GM19043 (cell line): ENCODE measurements around the gene CERT1.
A peak's percentile ranks its signal among the peaks of the same experiment; 100 is the strongest.

ENCODE experiments used
- ATAC-seq: cut with Tn5 transposase; IDR thresholded peaks from one replicate; pipeline ENCODE4 v1.9.1; 2021; ENCODE audit warnings: low read depth; ENCODE audit not compliant: unreplicated experiment

Gene CERT1

DNA sequence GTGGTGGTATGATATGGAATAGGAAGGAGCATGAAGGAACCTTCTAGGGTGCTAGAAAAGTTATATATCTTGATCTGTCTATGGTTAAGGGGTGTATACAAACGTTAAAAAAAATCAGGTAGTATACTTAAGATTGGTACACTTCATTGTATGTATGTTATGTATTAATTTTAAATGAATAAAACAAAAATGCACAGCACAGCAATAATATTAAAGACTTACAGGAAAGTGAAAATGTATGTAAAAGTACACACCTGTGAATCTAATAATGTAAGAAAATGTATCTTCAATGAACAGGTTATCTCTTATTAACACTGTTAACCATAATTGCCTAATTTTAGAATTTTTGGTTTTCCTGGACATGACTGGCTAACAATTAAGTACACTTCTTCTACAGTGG is 97.2 kb downstream of the CERT1 start:
- no peak for ATAC-seq

DNA sequence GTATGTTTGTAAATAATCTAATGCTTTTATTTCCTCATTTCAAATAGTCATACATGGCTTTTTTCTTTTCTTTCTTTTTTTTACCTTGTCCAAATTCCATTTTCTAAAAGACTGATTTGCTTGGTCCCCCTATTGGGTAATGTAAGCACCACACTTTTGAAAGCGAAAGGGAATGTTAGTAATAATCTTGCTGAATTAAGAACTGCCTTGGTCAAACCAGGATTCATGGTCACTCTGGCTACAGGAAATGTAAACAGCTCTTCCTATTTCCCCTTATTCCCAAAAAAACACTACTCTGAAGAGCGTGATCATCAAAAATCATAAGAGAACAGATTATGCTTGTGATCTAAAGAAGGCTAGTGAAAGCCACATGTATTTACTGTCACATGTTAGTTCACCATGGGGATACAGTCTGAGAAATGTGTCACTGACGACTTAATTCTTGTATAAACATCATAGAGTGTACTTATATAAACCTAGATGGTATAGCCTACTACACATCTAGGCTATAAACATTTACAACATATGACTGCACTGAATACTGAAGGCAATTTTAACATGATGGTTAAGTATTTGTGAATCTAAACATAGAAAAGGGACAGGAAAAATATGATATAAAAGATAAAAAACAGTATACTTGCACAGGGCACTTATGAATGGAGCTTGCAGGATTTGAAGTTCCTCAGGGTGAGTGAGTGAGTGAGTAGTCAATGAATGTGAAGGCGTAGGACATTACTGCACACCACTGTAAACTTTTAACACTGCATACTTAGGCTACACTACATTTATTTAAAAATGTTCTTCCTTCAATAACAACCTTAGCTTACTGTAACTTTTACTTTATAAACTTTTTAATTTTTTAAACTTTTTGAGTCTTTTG is 99.1 kb downstream of the CERT1 start:
- ATAC-seq = no peak

DNA sequence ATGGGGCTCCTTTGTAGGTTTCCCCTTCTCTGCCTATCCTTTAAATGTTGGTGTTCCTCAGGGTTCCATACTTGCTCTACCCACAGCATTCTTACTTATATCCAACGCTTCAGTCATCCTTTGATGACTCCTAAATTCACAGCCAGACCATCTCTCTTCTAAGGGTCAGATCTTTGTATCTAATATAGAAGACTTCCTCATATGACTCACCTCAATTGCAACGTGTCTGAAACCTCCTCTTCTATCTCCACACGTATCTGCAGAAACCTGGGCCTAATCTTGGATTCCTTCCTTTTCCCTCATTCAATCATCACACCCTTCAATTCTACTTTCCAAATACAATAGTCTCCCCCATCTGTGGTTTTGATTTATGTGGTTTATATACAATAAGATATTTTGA is 106.1 kb downstream of the CERT1 start:
- no peak for ATAC-seq

DNA sequence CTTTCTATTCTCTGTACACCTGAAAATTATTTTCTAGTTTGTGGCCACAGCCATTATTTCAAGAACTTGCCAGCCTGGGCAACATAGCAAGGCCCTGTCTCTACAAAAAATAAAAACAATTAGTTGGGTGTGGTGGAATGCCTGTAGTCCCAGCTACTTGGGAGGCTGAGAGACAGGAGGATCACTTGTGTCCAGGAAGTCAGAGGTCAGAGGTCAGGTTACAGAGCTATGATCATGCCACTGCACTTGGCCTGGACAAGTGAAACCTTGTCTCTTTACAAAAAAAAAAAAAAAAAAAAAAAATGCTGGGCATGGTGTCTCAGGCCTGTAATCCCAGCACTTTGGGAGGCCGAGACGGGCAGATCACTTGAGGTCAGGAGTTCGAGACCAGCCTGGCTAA is 116.2 kb downstream of the CERT1 start:
- ATAC-seq = no peak

DNA sequence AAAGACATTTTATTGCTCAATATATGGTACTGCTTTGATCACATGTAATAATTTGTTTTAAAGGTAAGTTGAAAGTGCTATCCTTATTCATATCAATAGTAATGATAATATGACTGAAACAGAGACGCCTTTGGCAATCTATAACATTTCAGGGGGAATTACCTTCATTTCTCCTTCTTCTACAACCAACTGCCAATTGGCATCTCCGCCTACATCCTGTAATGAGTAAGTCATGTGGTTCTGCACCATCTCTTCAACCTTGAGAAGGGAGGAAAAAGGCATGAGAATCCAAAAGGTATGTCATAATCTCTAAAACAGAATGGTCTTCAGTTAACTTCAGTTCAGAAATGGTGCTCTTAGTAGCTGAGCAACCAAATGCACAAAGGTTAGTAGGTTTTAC is 122.0 kb downstream of the CERT1 start:
- no peak for ATAC-seq

DNA sequence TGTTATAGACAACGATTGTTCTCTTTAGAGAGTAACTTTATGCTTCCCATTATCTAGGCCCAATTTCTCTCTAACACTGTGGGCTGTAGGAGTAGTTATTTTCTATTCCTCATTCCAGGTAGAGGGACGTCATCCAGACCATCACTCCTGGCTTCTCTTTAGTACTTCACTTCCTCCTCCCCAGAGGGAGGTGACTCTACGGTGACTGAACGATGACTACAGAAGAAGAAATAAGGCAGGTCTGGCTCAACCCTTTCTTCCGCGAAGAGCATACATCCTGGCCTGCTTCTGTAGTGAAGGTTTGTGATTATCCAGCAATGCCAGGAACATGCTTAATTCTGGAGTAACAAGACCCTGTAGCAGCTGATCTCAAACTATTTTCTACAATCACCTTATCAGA is 123.6 kb downstream of the CERT1 start:
- ATAC-seq = no peak

DNA sequence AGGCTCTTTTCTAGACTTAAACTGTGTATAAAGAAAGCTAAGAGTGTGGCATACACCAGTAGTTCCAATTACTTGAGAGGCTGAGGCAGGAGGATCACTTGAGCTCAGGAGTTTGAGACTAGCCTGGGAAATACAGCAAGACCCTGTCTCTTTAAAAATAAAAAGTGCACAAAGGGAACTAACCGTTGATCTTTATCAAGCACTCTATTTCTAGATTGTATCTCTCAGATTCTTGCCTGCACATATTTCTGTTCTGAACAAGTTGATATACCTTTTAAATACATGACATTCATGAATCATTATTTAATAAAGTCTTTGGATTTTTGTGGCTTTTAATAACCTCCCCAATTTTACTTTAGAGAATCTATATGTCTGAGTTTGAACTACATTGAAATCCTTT is 127.2 kb downstream of the CERT1 start:
- ATAC-seq = no peak

DNA sequence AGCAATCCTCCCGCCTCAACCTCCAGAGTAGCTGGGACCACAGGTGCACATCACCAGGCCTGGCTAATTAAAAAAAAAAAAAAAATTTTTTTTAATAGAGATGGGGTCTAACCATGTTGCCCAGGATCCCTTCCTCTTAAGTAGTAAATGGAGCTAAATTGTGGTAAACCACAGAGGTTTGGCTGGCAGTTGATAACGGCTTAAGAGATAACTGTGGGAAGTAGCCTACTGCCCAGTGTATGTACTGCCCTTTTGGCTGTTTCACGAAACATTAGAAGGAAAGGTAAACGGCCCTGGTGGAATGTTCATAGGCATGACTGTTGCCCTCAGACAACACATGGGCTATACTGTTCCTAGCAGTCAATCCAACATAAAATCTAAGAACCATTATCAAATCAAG is 130.0 kb downstream of the CERT1 start:
- ATAC-seq = no peak

DNA sequence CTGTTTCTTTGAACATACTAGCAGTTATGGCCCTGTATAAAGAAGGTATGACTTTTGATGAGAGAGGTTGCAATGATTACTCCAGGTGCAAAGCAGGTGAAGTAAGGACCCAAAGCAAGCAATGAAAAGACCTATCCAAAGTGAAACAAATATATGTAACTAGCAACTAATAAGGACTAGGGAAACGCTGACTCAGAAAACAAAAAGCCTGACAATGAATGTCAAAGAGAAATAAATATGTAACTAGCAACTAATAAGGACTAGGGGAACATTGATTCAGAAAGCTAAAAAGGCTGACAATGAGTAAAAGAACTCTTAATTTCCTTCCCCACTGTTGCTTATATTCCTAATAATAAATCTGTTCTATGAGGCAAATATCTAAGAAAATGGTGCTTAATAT is 131.3 kb downstream of the CERT1 start:
- no peak for ATAC-seq

DNA sequence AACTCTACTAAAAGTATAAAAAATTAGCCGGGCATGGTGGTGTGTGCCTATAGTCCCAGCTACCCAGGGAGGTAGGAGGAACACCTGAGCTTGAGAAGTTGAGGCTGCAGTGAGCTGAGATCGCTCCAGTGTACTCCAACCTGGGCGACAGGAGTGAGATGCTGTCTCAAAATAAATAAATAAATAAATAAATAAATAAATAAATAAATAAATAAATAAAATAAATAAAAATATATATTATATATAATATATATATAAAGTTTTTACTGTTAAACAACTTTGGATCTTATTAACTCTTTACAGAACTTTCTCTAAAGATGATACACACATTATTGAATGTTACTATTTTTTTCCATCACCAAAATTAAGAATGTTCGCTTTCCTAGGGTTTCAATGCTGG is 136.0 kb downstream of the CERT1 start:
- no peak for ATAC-seq

DNA sequence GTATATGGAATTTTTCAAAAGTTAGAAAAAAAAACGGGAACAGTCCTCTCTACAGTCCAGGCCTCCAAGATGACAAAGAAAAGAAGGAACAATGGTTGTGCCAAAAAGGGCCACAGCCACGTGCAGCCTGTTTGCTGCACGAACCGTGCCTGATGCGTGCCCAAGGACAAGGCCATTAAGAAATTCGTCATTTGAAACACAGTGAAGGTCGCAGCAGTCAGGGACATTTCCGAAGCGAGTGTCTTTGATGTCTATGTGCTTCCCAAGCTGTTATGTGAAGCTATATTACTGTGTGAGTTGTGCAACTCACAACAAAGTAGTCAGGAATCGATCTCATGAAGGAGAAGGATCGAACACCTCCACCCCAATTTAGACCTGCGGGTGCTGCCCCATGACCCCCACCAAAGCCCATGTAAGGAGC is 137.0 kb downstream of the CERT1 start:
- no peak for ATAC-seq

DNA sequence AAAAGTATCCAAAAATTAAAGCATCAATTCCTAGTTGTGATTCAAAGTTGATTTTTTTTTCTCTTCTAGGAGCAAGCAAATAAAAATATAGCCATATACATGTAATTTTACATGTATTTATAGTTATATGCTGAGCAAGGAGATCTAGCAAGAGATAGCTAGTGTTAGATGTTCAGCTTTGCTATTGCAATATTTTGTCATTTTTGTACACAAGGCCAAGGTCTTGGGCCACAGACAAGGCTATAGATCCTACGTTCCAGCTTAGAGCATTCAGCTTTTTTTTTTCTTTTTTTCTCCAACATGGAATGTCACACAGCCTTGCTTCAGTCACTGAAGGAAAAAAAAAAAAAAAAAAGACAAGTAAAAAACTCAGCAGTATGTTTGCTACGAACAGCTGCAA is 137.6 kb downstream of the CERT1 start:
- ATAC-seq = no peak

DNA sequence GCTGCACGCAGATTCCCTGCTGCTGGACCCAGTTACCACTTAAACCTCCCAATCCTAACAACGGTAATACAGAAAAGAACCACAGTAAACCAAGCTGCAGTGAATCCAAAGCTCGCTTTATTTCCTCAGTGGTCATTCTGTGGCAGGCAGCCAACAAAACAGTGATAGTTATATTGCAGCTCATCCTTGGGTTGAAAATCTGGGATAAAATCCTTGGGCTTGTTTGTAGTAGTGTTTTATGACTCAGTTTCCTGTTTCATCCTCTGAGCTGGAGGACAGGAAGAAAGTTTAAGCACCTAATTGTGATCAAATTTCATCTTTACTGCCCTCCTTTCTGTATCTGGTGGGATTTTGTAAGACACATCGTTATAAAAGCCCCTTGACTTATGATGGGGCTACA is 143.0 kb downstream of the CERT1 start:
- no peak for ATAC-seq

DNA sequence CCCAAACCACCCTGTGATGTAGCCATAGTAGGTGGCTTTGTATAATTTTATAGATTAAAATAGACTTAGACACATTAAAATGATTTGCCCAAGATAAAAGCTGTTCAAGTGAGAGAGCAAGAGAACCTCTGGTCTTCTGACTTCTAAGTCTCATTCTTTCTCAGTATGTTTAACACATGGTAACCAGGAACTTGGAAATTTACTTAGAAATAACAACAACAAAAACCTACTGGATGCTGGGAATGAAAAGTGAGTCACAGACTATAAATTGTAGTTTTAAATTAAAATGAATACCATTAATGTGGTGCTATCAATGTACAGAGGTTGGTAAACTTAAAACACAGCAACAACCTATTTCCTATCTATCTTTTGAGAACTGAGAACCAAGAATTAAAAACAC is 144.0 kb downstream of the CERT1 start:
- no peak for ATAC-seq

DNA sequence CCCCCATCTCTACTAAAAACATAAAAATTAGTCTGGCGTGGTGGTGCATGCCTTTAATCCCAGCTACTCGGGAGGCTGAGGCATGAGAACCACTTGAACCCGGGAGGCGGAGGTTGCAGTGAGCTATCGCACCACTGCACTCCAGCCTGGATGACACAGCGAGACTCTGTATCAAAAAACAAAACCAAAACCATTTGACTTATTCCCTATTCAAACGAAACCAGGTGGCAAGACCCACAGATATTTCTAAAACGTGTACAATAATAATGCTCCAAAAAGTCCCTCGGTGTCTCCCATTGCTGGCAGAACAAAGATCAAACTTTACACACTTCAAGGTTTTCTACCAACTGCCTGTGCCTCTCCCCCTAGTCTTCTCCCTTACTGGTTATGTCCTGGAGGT is 144.6 kb downstream of the CERT1 start:
- ATAC-seq = peak; percentile 69

DNA sequence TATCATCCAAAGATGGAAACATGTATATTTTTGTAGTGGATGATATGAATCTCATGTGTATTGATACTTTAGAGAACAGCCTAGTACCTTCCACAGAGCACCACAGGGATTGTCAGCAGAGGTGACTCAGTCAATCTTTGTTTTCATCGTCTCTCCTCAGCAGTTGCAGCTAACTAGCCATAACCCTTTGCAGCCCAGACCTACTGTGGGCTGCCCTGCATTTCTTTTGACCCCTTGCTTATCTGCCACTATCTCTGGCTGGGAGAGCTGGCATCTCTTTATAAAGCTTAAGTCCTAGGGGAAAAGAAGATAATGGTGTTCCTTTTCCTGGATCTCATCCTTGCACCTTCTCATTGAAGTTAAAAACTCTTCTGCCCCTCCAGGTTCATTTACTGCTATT is 145.7 kb downstream of the CERT1 start:
- ATAC-seq = no peak

DNA sequence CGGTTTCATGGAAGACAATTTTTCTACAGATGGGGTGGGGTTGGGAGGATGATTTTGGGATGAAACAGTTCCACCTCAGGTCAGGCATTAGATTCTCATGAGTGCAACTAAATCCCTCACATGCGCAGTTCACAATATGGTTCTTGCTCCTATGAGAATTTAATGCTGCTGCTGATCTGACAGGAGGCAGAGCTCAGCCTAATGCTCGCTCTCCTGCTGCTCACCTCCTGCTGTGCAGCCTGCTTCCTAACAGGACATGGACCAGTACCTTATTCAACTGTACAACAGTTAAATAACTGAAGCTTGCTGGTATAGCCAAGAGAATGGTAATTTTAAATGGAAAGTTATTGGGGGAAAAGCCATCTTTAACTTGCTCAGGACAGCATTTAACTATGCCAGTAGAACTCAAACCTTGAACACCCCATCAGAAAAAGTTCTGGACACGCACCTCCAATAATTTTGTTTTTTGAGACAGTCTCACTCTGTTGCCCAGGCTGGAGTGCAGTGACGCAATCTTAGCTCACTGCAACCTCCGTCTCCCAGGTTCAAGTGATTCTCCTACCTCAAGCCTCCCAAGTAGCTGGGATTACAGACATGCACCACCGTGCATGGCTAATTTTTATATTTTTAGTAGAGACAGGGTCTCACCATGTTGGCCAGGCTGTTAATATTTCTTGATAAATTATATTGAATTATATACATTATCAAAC is 146.7 kb downstream of the CERT1 start:
- no peak for ATAC-seq

DNA sequence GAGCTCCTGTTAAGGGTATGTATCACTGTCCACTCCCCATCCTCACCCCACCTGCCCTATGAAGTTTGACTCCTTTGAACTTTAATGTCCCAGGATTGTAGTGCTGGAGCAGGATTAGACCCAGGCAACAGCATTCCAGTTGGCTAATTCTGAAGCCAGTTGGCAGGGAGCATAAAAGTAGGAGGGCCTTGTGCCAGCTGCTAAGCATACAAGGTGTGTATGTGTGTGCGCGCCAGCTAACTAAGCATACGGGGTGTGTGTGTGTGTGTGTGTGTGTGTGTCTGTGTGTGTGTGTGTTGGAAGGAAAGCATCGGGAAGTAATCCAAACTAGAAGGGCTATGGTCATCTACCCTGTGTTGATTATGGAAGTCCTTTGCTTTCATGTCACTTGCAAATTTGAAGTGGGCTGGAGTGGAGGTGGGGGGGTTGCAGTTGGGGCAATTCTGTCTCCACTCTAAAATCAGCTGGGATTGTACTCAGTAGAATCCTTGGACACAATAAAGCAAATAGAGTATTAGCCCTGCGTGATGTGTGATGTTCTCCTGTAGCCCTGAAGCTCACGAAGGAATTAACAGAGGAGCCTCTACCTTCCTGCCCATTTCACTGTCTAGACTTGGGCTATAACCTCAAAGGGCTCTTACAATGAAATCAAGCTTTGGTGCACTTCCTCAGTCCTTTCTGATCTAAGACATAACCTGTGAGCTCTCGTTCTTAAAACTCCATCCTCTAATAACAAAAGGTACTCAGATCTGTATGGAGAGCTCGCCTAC is 147.5 kb downstream of the CERT1 start:
- no peak for ATAC-seq

DNA sequence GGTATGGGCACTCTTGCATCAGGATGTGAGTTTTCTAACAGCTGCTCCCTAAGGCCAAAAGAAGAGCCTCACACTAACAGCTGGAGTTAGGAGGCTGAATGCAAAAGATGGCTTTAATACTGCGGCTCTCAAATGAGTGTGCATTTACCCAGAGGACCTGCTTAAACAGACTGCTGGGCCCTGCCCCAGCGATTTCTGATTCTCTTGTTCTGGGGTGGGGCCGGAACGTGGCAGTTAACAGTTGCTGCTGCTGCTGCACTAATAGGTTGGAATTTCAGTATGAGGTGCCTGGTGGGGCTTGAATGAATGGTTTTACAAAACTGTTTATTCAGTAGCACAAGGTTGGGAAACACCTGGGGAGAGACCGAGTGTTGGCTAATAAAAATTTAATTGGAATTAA is 148.3 kb downstream of the CERT1 start:
- ATAC-seq = no peak

DNA sequence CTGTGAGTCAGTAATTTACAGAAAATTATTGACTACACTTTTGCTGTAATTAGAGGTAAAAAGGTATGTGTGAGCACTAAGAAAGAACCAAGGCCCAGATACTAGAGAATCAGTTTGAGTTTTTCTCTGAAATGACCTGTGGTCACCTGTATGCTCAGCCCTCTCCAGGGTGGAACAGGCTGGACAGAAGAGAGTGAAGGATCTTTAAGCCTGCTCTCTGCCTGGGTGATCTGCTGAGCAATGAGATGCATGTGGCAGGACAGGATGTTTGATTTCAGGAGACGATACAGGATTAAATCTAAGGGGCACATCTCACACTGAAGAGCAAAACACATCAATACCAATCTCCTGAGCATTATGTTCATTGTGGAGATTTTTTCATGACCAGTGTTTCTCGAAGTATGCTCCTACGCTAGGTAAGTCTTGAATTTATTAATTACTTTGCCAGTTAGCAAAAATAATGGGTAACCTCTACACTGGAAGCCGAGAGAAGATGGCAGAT is 148.9 kb downstream of the CERT1 start:
- ATAC-seq = no peak

DNA sequence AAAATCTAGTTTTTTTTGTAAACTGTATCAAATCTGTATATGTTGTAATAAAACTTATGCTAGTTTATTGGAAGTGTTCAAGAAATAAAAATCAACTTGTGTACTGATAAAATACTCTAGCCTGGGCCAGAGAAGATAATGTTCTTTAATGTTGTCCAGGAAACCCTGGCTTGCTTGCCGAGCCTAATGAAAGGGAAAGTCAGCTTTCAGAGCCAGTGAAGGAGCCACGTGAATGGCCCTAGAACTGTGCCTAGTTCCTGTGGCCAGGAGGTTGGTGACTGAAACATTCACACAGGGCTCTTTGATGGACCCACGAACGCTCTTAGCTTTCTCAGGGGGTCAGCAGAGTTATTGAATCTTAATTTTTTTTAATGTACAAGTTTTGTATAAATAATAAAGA is 150.1 kb downstream of the CERT1 start:
- no peak for ATAC-seq
